ENCODE measurements around the gene FGF21.
"Not testable (repeated sequence)": the region's sequence is repeated elsewhere in the genome, so short reads cannot be mapped to it uniquely, and the experiment has no call there.

FGF21 gene, protein sequence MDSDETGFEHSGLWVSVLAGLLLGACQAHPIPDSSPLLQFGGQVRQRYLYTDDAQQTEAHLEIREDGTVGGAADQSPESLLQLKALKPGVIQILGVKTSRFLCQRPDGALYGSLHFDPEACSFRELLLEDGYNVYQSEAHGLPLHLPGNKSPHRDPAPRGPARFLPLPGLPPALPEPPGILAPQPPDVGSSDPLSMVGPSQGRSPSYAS

GRCh38 chr19:48755084-48755641, at the start of gene FGF21:
Gene FGF21 (plus strand): TSS chr19:48755524. CDS start chr19:48756237, 713 bp downstream.
- DNase-seq (ENCODE audit: low read depth), result no peak

- DNase-seq (ENCODE audit: low read depth), result no peak
Measured at GRCh38 chr19:48708471-48708870, 46.9 kb upstream of the FGF21 start.

GRCh38 chr19:48711106-48711662, 44.1 kb upstream of the FGF21 start:
- no peak for DNase-seq (ENCODE audit: low read depth)

- DNase-seq (ENCODE audit: low read depth), result peak; percentile 52
Measured at GRCh38 chr19:48713041-48713863, 42.1 kb upstream of the FGF21 start.

DNA sequence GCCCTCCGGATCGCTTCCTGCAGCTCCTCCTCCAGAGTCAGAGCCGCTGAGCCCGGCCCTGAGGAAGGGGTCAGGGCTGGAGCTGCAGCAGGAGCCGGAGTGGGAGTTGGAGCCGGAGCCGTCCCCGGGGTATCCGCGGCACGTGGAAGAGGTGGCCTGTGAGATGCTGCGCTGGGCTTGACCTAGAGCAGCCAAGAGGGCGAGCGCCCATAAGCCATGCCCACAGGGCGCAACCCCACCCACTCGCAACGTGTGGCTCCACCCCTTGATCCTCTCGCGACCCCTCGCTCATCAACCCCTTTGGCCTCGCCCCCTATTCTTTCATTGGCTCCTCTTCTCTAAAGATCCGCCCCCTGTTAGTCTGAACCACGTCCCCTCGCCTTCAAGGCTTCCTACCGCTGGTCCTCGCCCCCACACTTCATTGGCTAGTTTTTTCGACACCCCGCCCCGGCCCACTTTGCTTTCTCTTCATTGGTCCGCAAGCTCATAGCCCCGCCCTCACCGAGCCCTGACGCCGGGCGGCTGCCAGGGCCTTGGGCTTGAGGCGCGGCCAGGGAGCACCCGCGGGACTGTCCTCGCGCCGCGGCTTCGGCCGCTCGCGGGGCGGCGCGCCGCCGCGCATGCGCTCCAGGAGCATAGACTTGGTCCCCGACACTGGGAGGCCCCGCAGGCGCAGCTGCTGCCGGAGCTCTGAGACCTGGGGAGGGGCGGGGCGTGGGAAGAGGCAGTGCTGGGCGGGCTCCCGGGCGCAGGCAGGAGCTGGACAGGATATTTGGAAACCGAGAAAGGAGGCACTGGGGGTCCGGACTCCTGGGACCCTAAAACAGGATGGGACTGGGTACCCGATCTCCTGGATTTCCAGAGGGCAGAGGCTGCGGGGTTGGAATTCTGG, 41.2 kb upstream of the FGF21 start:
- DNase-seq (ENCODE audit: low read depth), result peak; percentile 99

DNA sequence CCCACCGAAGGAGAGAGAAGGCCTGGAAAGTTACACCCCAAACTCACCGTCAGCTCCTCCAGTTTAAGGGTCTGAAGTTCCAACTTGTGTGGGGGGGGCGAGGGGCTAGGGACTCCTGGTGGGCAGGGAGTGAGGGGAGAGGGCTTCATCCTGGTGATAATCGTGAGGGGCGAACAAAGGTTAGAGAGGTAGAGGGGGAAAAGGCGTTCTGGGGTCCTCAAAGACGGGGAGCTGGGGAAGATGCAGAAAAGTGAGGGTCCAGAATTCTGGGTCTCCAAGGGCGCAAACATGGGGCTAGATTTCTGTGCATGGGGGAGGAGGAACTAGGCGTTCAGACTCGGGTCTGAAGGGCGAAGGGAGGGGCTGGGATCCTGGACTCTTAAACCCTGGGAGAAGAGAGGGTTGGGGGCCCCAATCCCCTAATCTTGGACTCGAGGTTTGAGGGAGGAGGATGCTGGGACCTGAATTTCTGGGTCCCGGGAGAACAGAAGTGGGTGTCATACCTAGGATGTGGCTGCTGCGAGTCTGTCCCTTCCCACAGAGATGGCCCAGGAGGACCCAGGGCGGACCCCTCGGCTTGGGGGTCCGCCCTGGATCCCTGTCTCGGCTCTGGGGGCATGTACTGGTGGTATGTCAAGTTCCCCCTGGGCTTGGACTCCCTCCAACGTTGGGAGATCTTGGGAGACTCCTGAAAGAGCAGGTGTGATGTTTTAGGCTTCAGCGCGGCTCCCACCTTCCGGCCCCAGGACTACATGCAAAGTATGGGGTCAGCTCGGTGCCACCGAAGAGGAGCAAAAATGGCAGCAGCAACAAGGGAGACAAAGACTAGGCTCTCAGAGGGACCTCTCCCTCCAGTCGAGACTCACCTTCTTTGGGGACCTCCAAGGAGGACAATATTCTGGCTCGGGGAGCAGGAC, 40.3 kb upstream of the FGF21 start:
- no peak for DNase-seq (ENCODE audit: low read depth)

DNA sequence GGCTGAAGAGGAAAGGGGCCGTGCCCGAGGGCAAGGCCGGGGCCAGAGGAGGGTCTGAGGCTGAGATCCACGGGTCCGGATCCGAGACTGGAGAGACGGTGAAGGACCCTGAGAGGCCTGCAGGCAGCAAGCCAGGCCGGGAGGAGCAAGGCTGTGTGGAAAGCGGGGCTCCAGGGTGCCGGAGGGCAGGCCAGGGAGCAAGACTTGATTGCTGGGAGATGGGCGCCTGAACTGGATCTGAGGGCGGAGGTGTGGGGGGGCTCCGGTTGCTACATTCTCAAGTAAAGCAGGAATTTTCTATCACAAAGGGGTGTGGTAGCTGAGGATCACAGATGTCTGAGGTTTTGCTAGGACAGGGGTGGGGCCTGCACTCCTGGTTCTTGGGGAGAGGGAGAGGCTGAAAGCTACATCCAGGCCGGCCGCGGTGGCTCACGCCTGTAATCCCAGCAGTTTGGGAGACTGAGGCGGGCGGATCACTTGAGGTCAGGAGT, 39.6 kb upstream of the FGF21 start:
- DNase-seq (ENCODE audit: low read depth), result peak; percentile 9

DNA sequence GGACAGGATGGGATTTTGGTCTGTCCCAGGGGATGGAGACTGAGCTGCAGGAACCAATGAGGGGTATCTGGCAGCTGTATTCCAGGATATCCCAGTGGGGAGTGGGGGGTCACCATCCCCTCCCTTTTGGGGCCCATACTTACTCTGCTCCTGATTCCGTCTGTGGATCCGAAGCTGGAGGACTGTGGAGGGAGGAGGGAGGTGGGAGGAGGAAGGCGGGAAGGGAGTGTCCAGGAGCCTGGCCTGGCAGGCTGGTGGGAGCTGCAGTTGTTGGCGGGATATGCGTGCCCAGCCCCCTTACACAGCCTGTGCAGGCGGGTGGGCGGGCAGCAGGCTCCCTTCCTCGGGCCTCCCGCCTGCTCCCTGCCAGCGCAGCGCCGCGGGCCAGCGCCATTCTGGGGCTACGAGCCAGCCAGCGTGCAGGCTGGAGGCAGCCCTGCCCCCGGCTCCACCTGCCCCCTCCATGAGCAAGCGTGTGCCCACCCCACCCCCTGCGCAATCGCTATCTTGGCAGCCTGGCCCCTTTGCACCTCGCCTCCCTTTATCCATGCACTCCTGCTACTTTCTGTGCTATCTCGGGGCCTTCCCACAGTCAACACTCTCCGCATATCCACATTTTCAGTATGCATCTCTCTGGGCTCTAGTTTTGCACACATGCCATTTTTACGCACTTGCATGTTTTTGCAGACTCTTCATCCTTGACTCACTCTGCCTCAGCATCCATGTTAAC, 38.6 kb upstream of the FGF21 start:
- peak; percentile 57 for DNase-seq (ENCODE audit: low read depth)

DNA sequence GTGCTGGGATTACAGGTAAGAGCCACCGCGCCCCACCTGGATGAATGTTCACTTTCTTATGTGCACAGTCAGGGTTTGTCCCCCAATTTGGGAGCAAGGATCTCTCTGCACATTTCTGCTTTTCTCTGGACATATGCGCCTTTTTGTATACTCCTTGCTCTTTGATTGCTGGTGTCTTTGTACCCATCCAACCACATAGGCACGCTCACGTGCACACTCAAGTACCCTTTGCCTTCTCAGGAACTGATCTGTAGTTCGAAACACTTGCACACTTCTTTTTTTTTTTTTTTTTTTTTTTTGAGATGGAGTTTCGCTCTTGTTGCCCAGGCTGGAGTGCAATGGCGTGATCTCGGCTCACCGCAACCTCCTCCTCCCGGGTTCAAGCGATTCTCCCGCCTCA, 37.2 kb upstream of the FGF21 start:
- not testable (repeated sequence) for DNase-seq (ENCODE audit: low read depth)

- no peak for DNase-seq (ENCODE audit: low read depth)
Measured at GRCh38 chr19:48718711-48719231, 36.6 kb upstream of the FGF21 start.

DNA sequence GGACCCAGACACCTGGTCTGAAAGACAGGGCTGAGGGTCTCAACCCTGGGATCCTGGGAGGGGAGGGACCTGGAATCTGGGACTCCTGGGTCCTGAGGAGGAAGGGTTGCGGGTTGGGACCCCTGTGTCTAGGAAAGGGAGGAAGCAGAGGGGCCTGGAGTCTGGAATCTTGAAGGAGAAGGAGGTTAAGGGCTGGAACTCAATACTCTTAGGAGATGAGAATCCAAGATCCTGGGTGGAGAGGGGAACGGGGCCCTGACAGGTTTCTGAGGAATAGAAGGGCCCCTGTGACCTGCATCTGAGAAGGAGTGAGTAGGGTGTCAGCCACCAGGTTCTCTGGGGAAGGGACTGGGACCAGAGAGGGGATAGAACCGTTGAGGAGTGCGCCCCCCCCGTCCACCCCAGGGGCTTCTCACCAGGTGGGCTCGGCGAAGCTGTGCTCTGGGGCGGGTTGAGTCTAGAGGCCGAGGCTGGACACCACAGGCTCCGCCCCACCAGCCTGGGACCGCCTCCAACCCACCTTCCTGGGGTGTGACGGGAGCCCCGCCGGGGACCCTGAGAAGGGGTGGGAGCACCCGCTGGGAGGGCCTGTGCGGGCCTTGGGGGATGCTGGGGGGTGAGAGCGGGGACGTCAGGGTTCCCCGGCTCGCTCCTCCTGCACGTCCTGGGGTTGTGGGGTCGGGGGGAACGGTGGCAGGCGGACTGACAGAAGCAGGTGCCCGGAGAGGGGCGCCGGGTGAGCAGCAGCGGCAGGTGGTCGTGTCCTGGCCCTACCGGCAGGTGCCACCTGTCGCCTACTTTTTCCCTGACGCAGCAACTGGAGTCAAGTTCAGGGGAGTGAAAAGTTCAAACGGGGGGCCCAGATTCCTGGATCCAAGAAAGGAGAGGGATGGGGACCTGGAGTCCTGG, 35.8 kb upstream of the FGF21 start, which contains the start of gene MAMSTR:
Gene MAMSTR, minus strand, starts transcription at position 463 of the 909 bp plus-strand sequence. CDS start 694 bp downstream, outside the sequence.
- no peak for DNase-seq (ENCODE audit: low read depth)

GRCh38 chr19:48720251-48720612, 35.1 kb upstream of the FGF21 start:
- DNase-seq (ENCODE audit: low read depth), result no peak

- peak; percentile 99 for DNase-seq (ENCODE audit: low read depth)
Measured at GRCh38 chr19:48720613-48721296, 34.6 kb upstream of the FGF21 start.

DNA sequence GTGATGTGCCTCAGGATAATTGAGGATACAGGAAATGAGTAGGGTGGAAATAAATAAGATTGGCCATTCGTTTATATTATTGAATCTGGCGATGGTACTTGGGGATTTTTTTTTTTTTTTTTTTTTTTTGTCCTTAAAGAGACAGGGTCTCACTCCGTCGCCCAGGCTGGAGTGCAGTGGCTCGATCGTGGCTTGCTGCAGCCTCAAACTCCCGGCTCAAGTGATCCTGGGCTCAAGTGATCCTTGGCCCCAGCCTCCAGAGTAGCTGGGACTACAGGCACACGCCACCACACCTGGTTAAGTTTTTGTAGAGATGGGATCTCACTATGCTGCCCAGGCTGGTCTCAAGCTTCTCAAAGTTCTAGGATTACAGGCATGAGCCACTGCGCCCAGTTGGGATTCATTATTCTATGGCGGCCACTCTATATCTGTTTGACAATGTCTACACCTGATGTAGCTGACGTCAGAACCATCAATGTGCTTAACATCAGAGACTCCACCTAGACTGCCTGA, 33.1 kb upstream of the FGF21 start:
- no peak for DNase-seq (ENCODE audit: low read depth)

DNA sequence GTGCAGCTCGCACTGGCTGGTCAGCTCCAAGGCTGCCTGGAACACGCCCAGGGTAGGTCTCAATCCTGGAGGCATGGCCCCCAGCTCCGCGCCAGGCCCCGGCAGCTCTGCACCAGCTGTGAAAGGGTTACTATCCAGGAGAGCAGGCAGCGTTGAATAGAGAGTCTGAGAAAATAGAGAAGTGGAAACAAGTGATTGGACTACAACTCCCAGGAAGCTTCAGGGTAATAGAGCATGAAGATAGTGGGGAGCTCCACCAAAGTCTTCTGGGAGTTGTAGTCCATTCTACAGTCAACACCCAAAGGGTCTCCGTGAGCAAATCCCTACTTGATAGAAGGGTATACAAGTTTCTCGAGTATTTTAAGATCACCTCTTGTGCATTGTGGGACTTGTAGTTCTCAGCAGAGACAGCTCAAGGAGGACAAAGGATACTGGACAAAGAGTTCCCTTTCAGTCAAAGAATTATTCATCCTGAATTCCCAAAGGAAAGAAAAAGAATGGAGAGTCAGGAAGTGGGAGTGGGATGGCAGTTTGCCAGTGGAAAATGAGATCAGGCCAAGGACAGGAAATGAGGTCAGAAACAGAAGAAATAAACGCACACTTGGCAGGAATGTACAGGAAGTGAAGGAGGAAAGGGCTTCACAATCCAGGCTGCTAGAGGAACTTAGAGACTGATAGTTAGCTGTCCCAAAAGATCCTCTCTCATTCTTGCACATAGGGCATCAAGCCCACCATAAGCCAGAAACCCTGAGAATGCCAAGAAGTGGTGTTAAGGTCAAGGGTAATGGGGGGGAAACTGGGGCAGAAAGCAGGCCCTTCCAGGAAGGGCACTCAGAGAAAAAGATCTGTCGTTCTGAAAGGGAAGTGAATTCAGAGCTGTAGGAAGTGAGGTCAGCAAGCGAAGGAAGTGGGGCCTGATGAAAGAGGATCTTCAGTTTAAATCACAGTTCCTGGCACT, 30.2 kb upstream of the FGF21 start:
- peak; percentile 93 for DNase-seq (ENCODE audit: low read depth)

DNA sequence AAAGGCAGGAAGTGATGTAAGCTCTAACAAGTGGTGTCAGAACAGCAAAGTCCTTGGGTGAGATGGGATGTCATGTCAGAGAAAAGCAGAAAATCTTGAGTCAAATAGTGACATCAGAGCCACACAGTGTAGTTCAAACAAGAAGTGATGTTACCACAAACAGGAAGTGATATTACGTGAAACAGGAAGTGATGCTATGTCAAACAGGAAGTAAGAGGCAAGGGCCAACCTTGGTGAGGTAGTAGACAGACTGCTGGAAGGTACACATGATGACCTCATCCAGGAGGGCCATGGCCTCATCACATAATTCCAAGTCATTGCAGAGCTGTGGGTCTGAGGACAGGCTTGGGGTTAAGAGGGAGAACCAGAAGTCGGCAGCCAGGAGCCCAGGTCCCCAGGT, 28.8 kb upstream of the FGF21 start:
- DNase-seq (ENCODE audit: low read depth), result peak; percentile 17

Data from ELR (cell line).